ENCODE data around the gene DDX20. TPM values are rescaled to one million over a fixed set of nuclear protein-coding genes. Genes with fewer than 3 reads are reported as not detected.

Gene DDX20
- total RNA-seq, 1 experiment from 2014 or later = 22.2 TPM

DNA sequence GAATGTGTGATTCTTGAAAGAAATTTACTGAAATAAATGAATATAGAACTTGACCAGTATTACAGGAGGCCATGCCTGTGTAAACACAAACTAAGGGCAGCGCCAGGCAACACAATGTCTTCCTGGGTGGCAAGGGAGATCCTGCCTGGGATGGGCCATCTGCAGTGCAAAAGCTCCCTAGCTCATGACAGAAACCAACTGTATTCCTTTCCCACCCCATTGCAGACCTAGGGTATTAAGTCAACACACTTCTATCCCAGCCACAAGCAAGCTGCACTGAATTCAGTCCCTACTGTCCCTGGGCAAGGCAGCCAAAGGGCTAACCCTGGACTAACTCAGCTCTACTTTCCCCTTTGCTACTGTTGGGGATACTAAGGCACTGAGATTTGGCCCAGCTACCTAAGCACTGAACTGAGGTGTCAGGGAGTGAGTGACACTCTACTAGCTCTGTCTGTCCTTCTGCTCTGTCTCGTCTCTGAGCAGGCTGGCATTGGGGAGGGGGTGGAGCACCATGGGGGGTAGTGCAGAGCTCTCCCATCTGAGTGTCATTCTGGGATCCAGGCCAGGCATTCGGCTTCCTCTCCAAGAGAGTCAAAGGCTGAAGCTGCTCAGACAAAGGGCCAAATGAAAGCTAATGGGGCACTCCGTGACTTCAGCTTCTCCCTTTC is 19.0 kb upstream of the DDX20 start:
- no peak overlapping the region for H3K4me2 ChIP-seq (ENCODE audit: low read length)
- ChIA-PET POLR2A (ENCODE audit: unreplicated experiment) (interaction anchor here (0.6 kb wide), 1 partner anchor 230 kb away, joined by 4 read pairs; no protein-coding TSS in a partner anchor), CTCF (interaction anchor here (0.7 kb wide), 1 partner anchor 22 kb away, joined by 5 read pairs; no protein-coding TSS in a partner anchor)
- no peak overlapping the region for H3K9ac ChIP-seq (ENCODE audit: low read length)
- no peak for DNase-seq
- H3K9me2 ChIP-seq (replicated peaks; ENCODE audit: low read length) = no peaks in the 10 kb centered on the region
- no peaks in the 10 kb centered on the region for H3K79me2 ChIP-seq (ENCODE audit: low read length)
- no peaks in the 10 kb centered on the region for H3F3A ChIP-seq (ENCODE audit: low read length, unreplicated experiment)
- H3K4me3 ChIP-seq (ENCODE audit: low read length) = no peak overlapping the region
- no peak for ATAC-seq
- BruUV-seq (replicated peaks) = no TSS peak
- H4K20me1 ChIP-seq (ENCODE audit: low read length) = no peaks in the 10 kb centered on the region
- H2AFZ ChIP-seq (ENCODE audit: low read length) = no peak overlapping the region
- intact Hi-C loops (cut with micrococcal nuclease) = no loop called here
- H3K27ac ChIP-seq (ENCODE audit: low read length) = no peak overlapping the region
- no peaks in the 10 kb centered on the region for H3K9me3 ChIP-seq (ENCODE audit: low read length)
- TF ChIP-seq EZH2 (IDR thresholded peaks at IDR 0.05; ENCODE audit: low read length, unreplicated experiment) (no peak), EZH2phosphoT487 (IDR thresholded peaks at IDR 0.05; ENCODE audit: borderline replicate concordance, low read length) (no peak)
- TF ChIP-seq, protein P1, sequence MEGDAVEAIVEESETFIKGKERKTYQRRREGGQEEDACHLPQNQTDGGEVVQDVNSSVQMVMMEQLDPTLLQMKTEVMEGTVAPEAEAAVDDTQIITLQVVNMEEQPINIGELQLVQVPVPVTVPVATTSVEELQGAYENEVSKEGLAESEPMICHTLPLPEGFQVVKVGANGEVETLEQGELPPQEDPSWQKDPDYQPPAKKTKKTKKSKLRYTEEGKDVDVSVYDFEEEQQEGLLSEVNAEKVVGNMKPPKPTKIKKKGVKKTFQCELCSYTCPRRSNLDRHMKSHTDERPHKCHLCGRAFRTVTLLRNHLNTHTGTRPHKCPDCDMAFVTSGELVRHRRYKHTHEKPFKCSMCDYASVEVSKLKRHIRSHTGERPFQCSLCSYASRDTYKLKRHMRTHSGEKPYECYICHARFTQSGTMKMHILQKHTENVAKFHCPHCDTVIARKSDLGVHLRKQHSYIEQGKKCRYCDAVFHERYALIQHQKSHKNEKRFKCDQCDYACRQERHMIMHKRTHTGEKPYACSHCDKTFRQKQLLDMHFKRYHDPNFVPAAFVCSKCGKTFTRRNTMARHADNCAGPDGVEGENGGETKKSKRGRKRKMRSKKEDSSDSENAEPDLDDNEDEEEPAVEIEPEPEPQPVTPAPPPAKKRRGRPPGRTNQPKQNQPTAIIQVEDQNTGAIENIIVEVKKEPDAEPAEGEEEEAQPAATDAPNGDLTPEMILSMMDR (conservative IDR thresholded peaks at IDR 0.05; ENCODE audit: low read depth, low read length) = no peak
- no peaks in the 10 kb centered on the region for H3K36me3 ChIP-seq (ENCODE audit: low read depth, low read length)
- H3K27me3 ChIP-seq (ENCODE audit: low read length) = no peaks in the 10 kb centered on the region
- H3K4me1 ChIP-seq (ENCODE audit: insufficient read depth, low read length) = peaks cover 20% of the 10 kb centered on the region; the same call in 1 of the 2 replicates

DNA sequence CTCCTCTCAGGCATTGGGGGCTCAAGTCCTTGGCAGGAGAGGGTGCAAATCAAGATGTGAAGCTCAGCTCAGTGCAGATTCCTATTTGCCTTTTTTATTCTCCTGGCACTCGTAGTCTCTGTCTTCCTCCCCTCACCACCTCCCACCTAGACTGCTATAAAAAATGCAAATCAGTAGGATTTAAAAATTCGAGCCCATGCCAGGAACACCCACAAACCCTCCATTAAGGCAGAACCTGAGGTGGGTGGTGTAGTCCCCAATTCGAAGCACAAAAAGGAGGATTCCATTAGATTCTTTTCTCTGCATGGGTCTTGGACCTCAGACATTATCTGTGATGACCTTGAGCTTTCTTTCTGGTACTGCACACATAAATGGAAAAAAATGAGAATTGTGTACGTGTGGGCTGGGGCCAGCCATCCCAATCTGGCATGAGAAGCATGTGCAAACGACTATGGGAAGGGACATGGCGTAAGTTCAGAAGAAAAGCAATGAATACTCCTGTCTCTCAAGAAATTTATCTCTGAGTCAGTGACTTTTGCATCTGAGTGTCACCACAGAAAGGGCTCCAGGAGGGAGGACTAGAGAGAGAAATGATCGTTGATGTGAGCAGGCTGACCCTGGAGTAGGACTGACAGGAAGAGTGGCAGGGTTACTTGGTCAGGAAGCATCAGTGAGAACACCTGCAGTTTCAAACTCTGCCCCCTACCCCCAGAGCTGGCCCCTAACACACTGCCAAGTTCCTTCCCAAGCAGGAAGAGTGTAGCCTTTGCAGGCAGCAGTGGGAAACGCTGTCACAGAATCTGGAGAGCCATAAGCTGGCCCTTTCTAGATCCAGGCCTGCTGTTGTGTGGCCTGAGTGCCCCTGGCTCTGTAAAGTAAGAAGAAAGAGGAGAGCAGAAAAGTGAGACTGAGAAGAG is 18.2 kb upstream of the DDX20 start:
- intact Hi-C loops (cut with micrococcal nuclease) = loop anchor here (2.0 kb wide), 1 partner anchor 23 kb away; no protein-coding TSS in a partner anchor
- DNase-seq (no peak), ATAC-seq (no peak)
- peaks cover 20% of the 10 kb centered on the region; the same call in 1 of the 2 replicates for H3K4me1 ChIP-seq (ENCODE audit: insufficient read depth, low read length)
- H3F3A ChIP-seq (ENCODE audit: low read length, unreplicated experiment) = no peaks in the 10 kb centered on the region
- no peak overlapping the region for H3K27ac ChIP-seq (ENCODE audit: low read length)
- H3K36me3 ChIP-seq (ENCODE audit: low read depth, low read length) = no peaks in the 10 kb centered on the region
- H3K4me3 ChIP-seq (ENCODE audit: low read length) = peak overlapping the region; percentile 64; the same call in 1 of the 2 replicates
- no peaks in the 10 kb centered on the region for H4K20me1 ChIP-seq (ENCODE audit: low read length)
- no peak overlapping the region for H3K9ac ChIP-seq (ENCODE audit: low read length)
- no peaks in the 10 kb centered on the region for H3K9me2 ChIP-seq (replicated peaks; ENCODE audit: low read length)
- no peaks in the 10 kb centered on the region for H3K79me2 ChIP-seq (ENCODE audit: low read length)
- TF ChIP-seq, protein P1 (conservative IDR thresholded peaks at IDR 0.05; ENCODE audit: low read depth, low read length) = no peak
- TF ChIP-seq EZH2phosphoT487 (IDR thresholded peaks at IDR 0.05; ENCODE audit: borderline replicate concordance, low read length) (no peak), EZH2 (IDR thresholded peaks at IDR 0.05; ENCODE audit: low read length, unreplicated experiment) (no peak)
- peak overlapping the region; percentile 92 for H3K4me2 ChIP-seq (ENCODE audit: low read length)
- no peaks in the 10 kb centered on the region for H3K9me3 ChIP-seq (ENCODE audit: low read length)
- ChIA-PET POLR2A (ENCODE audit: unreplicated experiment) (interaction anchor here (0.6 kb wide), 1 partner anchor 230 kb away, joined by 4 read pairs; no protein-coding TSS in a partner anchor), CTCF (interaction anchor here (0.7 kb wide), 1 partner anchor 23 kb away, joined by 5 read pairs; no protein-coding TSS in a partner anchor)
- no peak overlapping the region for H2AFZ ChIP-seq (ENCODE audit: low read length)
- TSS peak; percentile 13 for BruUV-seq (replicated peaks)
- no peaks in the 10 kb centered on the region for H3K27me3 ChIP-seq (ENCODE audit: low read length)

Data from PC-3 (cell line).